ENCODE results near the gene LRRC7.
A peak's percentile ranks its signal among the peaks of the same experiment; 100 is the strongest.

Gene LRRC7

GRCh38 chr1:69930396-69930795, 362.7 kb downstream of the LRRC7 start:
- H3K4me2 ChIP-seq (ENCODE audit: low read depth, low read length, poor library complexity, severe bottlenecking): no peak overlapping the region
- no peaks in the 10 kb centered on the region for H4K20me1 ChIP-seq (ENCODE audit: insufficient read depth, low read length, poor library complexity, severe bottlenecking)
- H3K9me2 ChIP-seq (replicated peaks; ENCODE audit: low read depth, low read length): no peaks in the 10 kb centered on the region
- H3K36me3 ChIP-seq (ENCODE audit: insufficient read depth, low read length): no peaks in the 10 kb centered on the region
- H3F3A ChIP-seq (ENCODE audit: low read depth): no peaks in the 10 kb centered on the region
- no peak overlapping the region for H3K4me3 ChIP-seq (ENCODE audit: low read length, poor library complexity, severe bottlenecking)
- H3K4me1 ChIP-seq (ENCODE audit: insufficient read depth, low read length, poor library complexity, severe bottlenecking): no peaks in the 10 kb centered on the region
- no peak overlapping the region for H2AFZ ChIP-seq (ENCODE audit: low read length)
- H3K9me3 ChIP-seq (ENCODE audit: insufficient read depth, low read depth, low read length): no peaks in the 10 kb centered on the region
- H3K9ac ChIP-seq (ENCODE audit: low read depth, low read length, poor library complexity, severe bottlenecking): no peak overlapping the region
- no peaks in the 10 kb centered on the region for H3K79me2 ChIP-seq (ENCODE audit: insufficient read depth, low read length)
- TF ChIP-seq EZH2phosphoT487 (IDR thresholded peaks at IDR 0.05; ENCODE audit: borderline replicate concordance) (no peak), CTCF (conservative IDR thresholded peaks at IDR 0.05; ENCODE audit: low read length) (no peak)
- no peaks in the 10 kb centered on the region for H3K27me3 ChIP-seq (ENCODE audit: insufficient read depth, low read length, poor library complexity, severe bottlenecking)

GRCh38 chr1:69932760-69933159, 365.0 kb downstream of the LRRC7 start:
- no peaks in the 10 kb centered on the region for H3F3A ChIP-seq (ENCODE audit: low read depth)
- no peaks in the 10 kb centered on the region for H3K27me3 ChIP-seq (ENCODE audit: insufficient read depth, low read length, poor library complexity, severe bottlenecking)
- H3K79me2 ChIP-seq (ENCODE audit: insufficient read depth, low read length): no peaks in the 10 kb centered on the region
- H3K9me2 ChIP-seq (replicated peaks; ENCODE audit: low read depth, low read length): no peaks in the 10 kb centered on the region
- H2AFZ ChIP-seq (ENCODE audit: low read length): no peak overlapping the region
- no peak overlapping the region for H3K9ac ChIP-seq (ENCODE audit: low read depth, low read length, poor library complexity, severe bottlenecking)
- H3K9me3 ChIP-seq (ENCODE audit: insufficient read depth, low read depth, low read length): no peaks in the 10 kb centered on the region
- no peaks in the 10 kb centered on the region for H3K4me1 ChIP-seq (ENCODE audit: insufficient read depth, low read length, poor library complexity, severe bottlenecking)
- no peaks in the 10 kb centered on the region for H3K36me3 ChIP-seq (ENCODE audit: insufficient read depth, low read length)
- no peaks in the 10 kb centered on the region for H4K20me1 ChIP-seq (ENCODE audit: insufficient read depth, low read length, poor library complexity, severe bottlenecking)
- TF ChIP-seq EZH2phosphoT487 (IDR thresholded peaks at IDR 0.05; ENCODE audit: borderline replicate concordance) (no peak), CTCF (conservative IDR thresholded peaks at IDR 0.05; ENCODE audit: low read length) (no peak)
- H3K4me2 ChIP-seq (ENCODE audit: low read depth, low read length, poor library complexity, severe bottlenecking): no peak overlapping the region
- H3K4me3 ChIP-seq (ENCODE audit: low read length, poor library complexity, severe bottlenecking): no peak overlapping the region

GRCh38 chr1:69940231-69940630, 372.5 kb downstream of the LRRC7 start:
- Histone ChIP-seq H3K9me3 (ENCODE audit: insufficient read depth, low read depth, low read length) (peaks cover 5% of the 10 kb centered on the region; the same call in 1 of the 2 replicates), H3K36me3 (ENCODE audit: insufficient read depth, low read length) (no peaks in the 10 kb centered on the region), H3K4me2 (ENCODE audit: low read depth, low read length, poor library complexity, severe bottlenecking) (no peak overlapping the region)

More at GRCh38 chr1:69940231-69940630, 372.5 kb downstream of the LRRC7 start:
- no peaks in the 10 kb centered on the region for H3K9me2 ChIP-seq (replicated peaks; ENCODE audit: low read depth, low read length)
- H3F3A ChIP-seq (ENCODE audit: low read depth): no peaks in the 10 kb centered on the region
- no peaks in the 10 kb centered on the region for H3K79me2 ChIP-seq (ENCODE audit: insufficient read depth, low read length)
- peak overlapping the region; percentile 63; the same call in 1 of the 2 replicates for H2AFZ ChIP-seq (ENCODE audit: low read length)
- H3K4me1 ChIP-seq (ENCODE audit: insufficient read depth, low read length, poor library complexity, severe bottlenecking): no peaks in the 10 kb centered on the region
- TF ChIP-seq CTCF (conservative IDR thresholded peaks at IDR 0.05; ENCODE audit: low read length) (no peak), EZH2phosphoT487 (IDR thresholded peaks at IDR 0.05; ENCODE audit: borderline replicate concordance) (no peak)
- no peaks in the 10 kb centered on the region for H4K20me1 ChIP-seq (ENCODE audit: insufficient read depth, low read length, poor library complexity, severe bottlenecking)
- no peak overlapping the region for H3K9ac ChIP-seq (ENCODE audit: low read depth, low read length, poor library complexity, severe bottlenecking)
- peak overlapping the region; percentile 49 for H3K4me3 ChIP-seq (ENCODE audit: low read length, poor library complexity, severe bottlenecking)
- H3K27me3 ChIP-seq (ENCODE audit: insufficient read depth, low read length, poor library complexity, severe bottlenecking): no peaks in the 10 kb centered on the region
